CD4-positive, alpha-beta memory T cell (primary cell): ENCODE data around the gene CLEC1B. TPM values are rescaled to one million over a fixed set of nuclear protein-coding genes. Genes with fewer than 3 reads are reported as not detected.

Experiments
- CTCF ChIA-PET: fragments of 350-600 bp; sonication (Branson Sonifier 250); formaldehyde crosslinking; loops from one replicate; lab custom pipeline; 2021; ENCODE audit warnings: inconsistent platforms; ENCODE audit not compliant: partially characterized antibody; lab: Charles Lee
- POLR2A ChIA-PET: fragments of 350-600 bp; sonication (Branson Sonifier 250); formaldehyde crosslinking; loops from one replicate; lab custom pipeline; 2021; ENCODE audit not compliant: partially characterized antibody; lab: Charles Lee
- DNase-seq, 5 donors: peaks; one replicate each; pipeline versions ENCODE4 v3.0.0 to v3.0.0-alpha.2; 2020 to 2022; ENCODE audit warnings: mixed read lengths in 1 of 5
- H3K27ac ChIP-seq: one replicate; pipeline ENCODE4 v1.7.0; 2013; ENCODE audit warnings: low read depth, low read length
- H3K27me3 ChIP-seq: 2 replicates; pipeline ENCODE4 v1.7.0; 2013; ENCODE audit warnings: mild to moderate bottlenecking, low read length, moderate library complexity; ENCODE audit not compliant: insufficient read depth
- H3K36me3 ChIP-seq: 2 replicates; pipeline ENCODE4 v1.7.0; 2013; ENCODE audit warnings: mild to moderate bottlenecking, low read length, moderate library complexity; ENCODE audit not compliant: insufficient read depth
- H3K4me1 ChIP-seq: 2 replicates; pipeline ENCODE4 v1.7.0; 2013; ENCODE audit warnings: mild to moderate bottlenecking, low read length, moderate library complexity; ENCODE audit not compliant: insufficient read depth
- H3K4me3 ChIP-seq, 2 donors: one replicate each; pipeline ENCODE4 v1.7.0; 2013; ENCODE audit warnings: low read length in 2 of 2, mild to moderate bottlenecking in 1 of 2
- H3K9me3 ChIP-seq, 2 donors: one replicate each; pipeline ENCODE4 v1.7.0; 2013; ENCODE audit warnings: low read length in 2 of 2, control low read depth in 1 of 2; ENCODE audit not compliant: control insufficient read depth in 1 of 2
- H3K27ac Mint-ChIP-seq, 7 donors: one replicate each; pipeline ENCODE4 v1.8.0; 2020 to 2021; ENCODE audit warnings: mixed read lengths in 7 of 7, mild to moderate bottlenecking in 6 of 7, inconsistent platforms in 3 of 7, moderate library complexity in 3 of 7
- H3K27me3 Mint-ChIP-seq, 2 donors: one replicate each; pipeline ENCODE4 v1.8.0; 2020 to 2021; ENCODE audit warnings: mixed read lengths in 2 of 2
- H3K36me3 Mint-ChIP-seq, 2 donors: one replicate each; pipeline ENCODE4 v1.8.0; 2020 to 2021; ENCODE audit warnings: mixed read lengths in 2 of 2, inconsistent platforms in 1 of 2, mild to moderate bottlenecking in 1 of 2
- H3K4me1 Mint-ChIP-seq, 4 donors: one replicate each; pipeline ENCODE4 v1.8.0; 2020 to 2021; ENCODE audit warnings: mixed read lengths in 4 of 4, mild to moderate bottlenecking in 1 of 4
- H3K4me3 Mint-ChIP-seq, 8 donors: one replicate each; pipeline ENCODE4 v1.8.0; 2020 to 2021; ENCODE audit warnings: mixed read lengths in 8 of 8, mild to moderate bottlenecking in 7 of 8, moderate library complexity in 6 of 8, inconsistent platforms in 3 of 8
- H3K9me3 Mint-ChIP-seq, 8 donors: one replicate each; pipeline ENCODE4 v1.8.0; 2020 to 2021; ENCODE audit warnings: mixed read lengths in 8 of 8, mild to moderate bottlenecking in 5 of 8, inconsistent platforms in 3 of 8, moderate library complexity in 1 of 8
- intact Hi-C: fragments of 100-400 bp; cut with micrococcal nuclease; formaldehyde crosslinking; loops from one replicate; pipeline ENCODE4 v1.15.1; 2023
- polyA plus RNA-seq, 2 donors: library from polyadenylated mRNA; unstranded; fragments of 300-500 nt; fragmentation: Illumina TruSeq; gene quantifications; one replicate each; pipeline ENCODE4 v1.2.3, GENCODE V29; 2021
- total RNA-seq, 2 experiments: library from RNA; stranded (reverse); gene quantifications; one replicate each; pipeline ENCODE4 v1.2.3, GENCODE V29; 2021

The CLEC1B gene
- total RNA-seq (not detected), polyA plus RNA-seq (not detected)

- H3K27ac Mint-ChIP-seq, result peak within 1 kb of the TSS in 1 of 7 donors; percentile 63
- H3K4me3 Mint-ChIP-seq, result no peak within 1 kb of the TSS
- intact Hi-C loops, result loop anchor here (2.0 kb wide), 1 partner anchor 40 kb away; no protein-coding TSS in a partner anchor
- peaks cover 2 to 9% of the 10 kb centered on the region in 2 donors for H3K27me3 Mint-ChIP-seq
- DNase-seq, result no peak
- H3K4me1 Mint-ChIP-seq, result no peaks in the 10 kb centered on the region
- no peaks in the 10 kb centered on the region for H3K9me3 ChIP-seq
- POLR2A ChIA-PET, result no interaction called here
- CTCF ChIA-PET, result no interaction called here
- H3K27me3 ChIP-seq, result no peaks in the 10 kb centered on the region
- H3K4me1 ChIP-seq, result no peaks in the 10 kb centered on the region
- H3K27ac ChIP-seq, result no peak within 1 kb of the TSS
- no peaks in the 10 kb centered on the region for H3K36me3 ChIP-seq
- H3K4me3 ChIP-seq, result no peak within 1 kb of the TSS
- H3K9me3 Mint-ChIP-seq, result no peaks in the 10 kb centered on the region
- no peaks in the 10 kb centered on the region for H3K36me3 Mint-ChIP-seq
Measured at GRCh38 chr12:9999016-9999415, at the start of gene CLEC1B. TSS of gene CLEC1B (minus strand) at chr12:9999121. CDS start at chr12:9999100, 21 bp downstream.

GRCh38 chr12:10048526-10048925 is 49.6 kb upstream of the CLEC1B start:
- no peak overlapping the region for H3K27ac Mint-ChIP-seq
- H3K4me3 Mint-ChIP-seq, result no peak overlapping the region
- H3K4me3 ChIP-seq, result no peak overlapping the region
- peaks cover 0 to 5% (median 5%) of the 10 kb centered on the region in 4 donors for H3K4me1 Mint-ChIP-seq
- H3K4me1 ChIP-seq, result no peaks in the 10 kb centered on the region
- no peaks in the 10 kb centered on the region for H3K36me3 Mint-ChIP-seq
- no peak for DNase-seq
- H3K9me3 ChIP-seq, result no peaks in the 10 kb centered on the region
- CTCF ChIA-PET, result no interaction called here
- intact Hi-C loops, result no loop called here
- peaks cover 0 to 4% (median 0%) of the 10 kb centered on the region in 8 donors for H3K9me3 Mint-ChIP-seq
- H3K27me3 ChIP-seq, result no peaks in the 10 kb centered on the region
- H3K27ac ChIP-seq, result no peak overlapping the region
- no peaks in the 10 kb centered on the region for H3K36me3 ChIP-seq
- H3K27me3 Mint-ChIP-seq, result peaks cover 20 to 31% of the 10 kb centered on the region in 2 donors
- POLR2A ChIA-PET, result no interaction called here

- H3K27ac ChIP-seq, result no peak overlapping the region
- H3K4me1 Mint-ChIP-seq, result no peaks in the 10 kb centered on the region
- CTCF ChIA-PET, result no interaction called here
Measured at GRCh38 chr12:10042167-10042566, 43.2 kb upstream of the CLEC1B start.

GRCh38 chr12:10033783-10034545 is 35.0 kb upstream of the CLEC1B start:
- Mint-ChIP-seq H3K27me3 (peaks cover 7 to 13% of the 10 kb centered on the region in 2 donors), H3K4me3 (no peak overlapping the region), H3K9me3 (peaks cover 0 to 1% (median 0%) of the 10 kb centered on the region in 8 donors), H3K36me3 (no peaks in the 10 kb centered on the region), H3K27ac (no peak overlapping the region), H3K4me1 (no peaks in the 10 kb centered on the region)
- H3K27me3 ChIP-seq, result no peaks in the 10 kb centered on the region
- H3K4me3 ChIP-seq, result no peak overlapping the region
- H3K36me3 ChIP-seq, result no peaks in the 10 kb centered on the region
- no peak for DNase-seq
- CTCF ChIA-PET, result interaction anchor here (1.1 kb wide), 1 partner anchor 284 kb away, joined by 3 read pairs; no protein-coding TSS in a partner anchor
- H3K4me1 ChIP-seq, result no peaks in the 10 kb centered on the region
- intact Hi-C loops, result no loop called here
- H3K27ac ChIP-seq, result no peak overlapping the region
- POLR2A ChIA-PET, result no interaction called here
- no peaks in the 10 kb centered on the region for H3K9me3 ChIP-seq

More at GRCh38 chr12:10042167-10042566, 43.2 kb upstream of the CLEC1B start:
- Mint-ChIP-seq H3K4me3 (no peak overlapping the region), H3K9me3 (no peaks in the 10 kb centered on the region), H3K27me3 (peaks cover 10 to 24% of the 10 kb centered on the region in 2 donors), H3K36me3 (no peaks in the 10 kb centered on the region), H3K27ac (no peak overlapping the region)
- Histone ChIP-seq H3K27me3 (no peaks in the 10 kb centered on the region), H3K4me3 (no peak overlapping the region), H3K9me3 (no peaks in the 10 kb centered on the region), H3K36me3 (no peaks in the 10 kb centered on the region), H3K4me1 (no peaks in the 10 kb centered on the region)
- intact Hi-C loops, result no loop called here
- DNase-seq, result no peak
- POLR2A ChIA-PET, result no interaction called here

GRCh38 chr12:10031771-10032175 is 32.9 kb upstream of the CLEC1B start:
- Mint-ChIP-seq H3K36me3 (no peaks in the 10 kb centered on the region), H3K4me1 (no peaks in the 10 kb centered on the region), H3K4me3 (no peak overlapping the region), H3K27ac (no peak overlapping the region), H3K27me3 (peaks cover 5 to 8% of the 10 kb centered on the region in 2 donors), H3K9me3 (peaks cover 0 to 1% (median 0%) of the 10 kb centered on the region in 8 donors)
- CTCF ChIA-PET, result interaction anchor here (0.7 kb wide), 1 partner anchor 87 kb away, joined by 3 read pairs; no protein-coding TSS in a partner anchor
- H3K27me3 ChIP-seq, result no peaks in the 10 kb centered on the region
- no peak overlapping the region for H3K4me3 ChIP-seq
- no peak for DNase-seq
- POLR2A ChIA-PET, result no interaction called here
- H3K9me3 ChIP-seq, result no peaks in the 10 kb centered on the region
- no peaks in the 10 kb centered on the region for H3K36me3 ChIP-seq
- intact Hi-C loops, result no loop called here
- H3K27ac ChIP-seq, result no peak overlapping the region
- H3K4me1 ChIP-seq, result no peaks in the 10 kb centered on the region

- Mint-ChIP-seq H3K36me3 (no peaks in the 10 kb centered on the region), H3K27ac (no peak overlapping the region), H3K4me1 (no peaks in the 10 kb centered on the region), H3K9me3 (peaks cover 0 to 1% (median 0%) of the 10 kb centered on the region in 8 donors), H3K4me3 (no peak overlapping the region), H3K27me3 (peaks cover 5 to 7% of the 10 kb centered on the region in 2 donors)
- Histone ChIP-seq H3K4me1 (no peaks in the 10 kb centered on the region), H3K9me3 (no peaks in the 10 kb centered on the region), H3K27ac (no peak overlapping the region), H3K36me3 (no peaks in the 10 kb centered on the region), H3K4me3 (no peak overlapping the region), H3K27me3 (no peaks in the 10 kb centered on the region)
- intact Hi-C loops, result no loop called here
- no peak for DNase-seq
- ChIA-PET POLR2A (no interaction called here), CTCF (no interaction called here)
Measured at GRCh38 chr12:10031321-10031720, 32.4 kb upstream of the CLEC1B start.

GRCh38 chr12:10030446-10030845 is 31.5 kb upstream of the CLEC1B start, which contains the start of gene CLEC9A:
TSS of gene CLEC9A (plus strand) at chr12:10030682. CDS start at chr12:10052688, 22,006 bp downstream.
- H3K27ac ChIP-seq, result no peak within 1 kb of the TSS
- no peaks in the 10 kb centered on the region for H3K27me3 ChIP-seq
- H3K4me1 ChIP-seq, result no peaks in the 10 kb centered on the region
- ChIA-PET POLR2A (no interaction called here), CTCF (no interaction called here)
- H3K36me3 ChIP-seq, result no peaks in the 10 kb centered on the region
- H3K4me3 Mint-ChIP-seq, result no peak within 1 kb of the TSS
- H3K9me3 ChIP-seq, result no peaks in the 10 kb centered on the region
- no peak for DNase-seq
- no peak within 1 kb of the TSS for H3K4me3 ChIP-seq
- H3K9me3 Mint-ChIP-seq, result no peaks in the 10 kb centered on the region
- no peaks in the 10 kb centered on the region for H3K36me3 Mint-ChIP-seq
- H3K4me1 Mint-ChIP-seq, result no peaks in the 10 kb centered on the region
- intact Hi-C loops, result no loop called here
- H3K27ac Mint-ChIP-seq, result no peak within 1 kb of the TSS
- H3K27me3 Mint-ChIP-seq, result peaks cover 5 to 7% of the 10 kb centered on the region in 2 donors
